Measurements from ENCODE around the gene BABAM2.

The BABAM2 gene

GRCh38 chr2:28173377-28173776 lies 282.8 kb downstream of the BABAM2 start:
- no peak for DNase-seq

- no peak for DNase-seq
These were observed 283.7 kb downstream of the BABAM2 start for GRCh38 chr2:28174211-28174610.

GRCh38 chr2:28175028-28175427 lies 284.5 kb downstream of the BABAM2 start:
- DNase-seq = no peak

- DNase-seq = no peak
These were observed 288.4 kb downstream of the BABAM2 start for GRCh38 chr2:28178946-28179345.

DNA sequence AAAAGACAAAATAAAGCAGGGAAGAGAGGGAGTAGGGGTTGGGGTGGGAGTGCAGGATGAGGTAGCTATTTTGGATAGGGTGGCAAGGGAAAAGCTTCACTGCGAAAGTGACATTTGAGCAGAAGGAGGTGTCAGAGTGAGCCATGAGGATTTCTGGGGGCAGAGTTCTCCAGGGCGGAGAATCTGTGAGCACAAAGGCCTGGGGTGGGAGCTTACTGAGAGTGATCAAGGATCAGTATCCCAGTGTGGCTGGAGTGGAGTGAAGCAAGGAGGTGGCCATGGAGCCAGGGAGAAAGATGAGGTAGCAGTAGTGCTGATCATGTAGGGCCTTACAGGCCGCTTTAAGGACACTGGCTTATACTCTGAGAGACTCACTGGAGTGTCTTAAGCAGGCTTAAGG lies 291.3 kb downstream of the BABAM2 start:
- no peak for DNase-seq

- DNase-seq = no peak
These were observed 291.8 kb downstream of the BABAM2 start for GRCh38 chr2:28182348-28182747.

- DNase-seq = no peak
These were observed 294.6 kb downstream of the BABAM2 start for GRCh38 chr2:28185153-28185552.

DNA sequence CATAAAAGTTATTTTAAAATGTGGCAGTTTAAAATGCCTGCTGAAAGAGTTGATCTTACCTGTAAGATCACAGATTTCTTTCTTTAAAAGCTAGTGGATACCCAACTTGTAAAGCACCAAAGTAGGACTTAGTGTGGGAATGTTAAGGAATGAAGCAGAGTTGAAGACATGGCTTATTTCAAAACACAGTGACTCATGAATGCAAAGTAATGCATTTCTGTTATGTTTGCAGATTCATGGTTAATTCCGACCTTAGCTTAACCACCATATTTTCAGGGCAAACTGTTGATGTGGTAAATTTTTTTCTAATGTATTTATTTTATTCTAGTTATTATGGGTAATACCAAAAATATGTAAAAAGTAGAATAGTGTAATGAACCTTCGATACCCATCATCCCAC lies 295.4 kb downstream of the BABAM2 start:
- DNase-seq = no peak

- no peak for DNase-seq
These were observed 296.7 kb downstream of the BABAM2 start for GRCh38 chr2:28187186-28187585.

DNA sequence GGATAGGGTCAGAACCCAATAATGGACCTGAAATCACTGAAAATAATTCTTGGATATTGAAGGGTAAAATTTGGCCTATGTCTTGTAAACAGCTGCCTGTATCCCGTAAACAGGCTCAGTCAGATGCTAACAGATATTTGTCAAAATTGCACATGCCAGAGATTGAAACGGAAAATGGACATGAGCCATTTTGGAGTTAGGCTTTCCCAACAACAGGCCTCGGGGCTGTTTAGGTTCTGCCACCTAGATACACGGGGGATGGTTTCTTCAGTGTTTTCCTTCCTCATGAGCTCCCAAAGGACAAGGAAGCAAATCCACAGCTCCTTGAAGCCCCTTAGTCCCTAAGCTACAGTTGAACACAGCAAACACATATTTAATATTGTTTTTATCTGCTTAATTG lies 297.9 kb downstream of the BABAM2 start:
- no peak for DNase-seq

DNA sequence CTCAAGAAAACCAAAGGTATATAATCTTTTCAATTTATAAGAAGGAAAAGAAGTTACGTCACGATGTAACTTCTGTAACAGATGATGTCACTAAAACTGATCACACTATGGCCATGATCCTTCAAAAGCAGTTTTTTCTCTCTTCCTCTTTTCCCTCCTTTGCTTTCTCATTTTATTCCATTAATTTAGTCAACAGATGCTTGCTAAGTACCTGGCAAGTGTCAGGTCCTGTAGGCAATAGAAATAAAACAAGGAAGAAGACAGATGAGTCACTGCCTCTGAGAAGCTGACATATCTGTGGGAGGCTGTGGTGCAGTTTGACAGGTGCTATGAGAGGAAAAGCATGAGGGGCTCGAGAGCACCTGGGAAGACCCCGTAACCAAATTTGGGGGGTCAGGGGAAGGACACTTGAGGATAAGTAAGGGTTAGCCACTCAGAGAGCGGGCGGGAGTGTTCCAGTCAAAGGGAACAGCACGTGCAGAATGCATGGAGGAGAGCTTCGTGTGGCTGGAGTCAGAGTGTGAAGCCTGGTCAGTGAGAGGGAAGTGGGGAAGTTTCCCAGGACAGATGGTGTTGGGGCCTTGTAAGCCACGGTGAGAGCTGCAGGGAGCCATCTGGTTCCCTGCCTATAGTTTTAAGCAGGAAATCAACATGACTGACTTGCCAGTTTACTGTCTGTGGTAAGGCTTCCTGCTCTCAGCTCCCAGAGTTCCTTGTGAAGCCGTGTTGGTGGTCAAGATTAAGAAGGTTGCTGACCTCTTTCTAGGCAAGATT lies 303.3 kb downstream of the BABAM2 start:
- no peak for DNase-seq

DNA sequence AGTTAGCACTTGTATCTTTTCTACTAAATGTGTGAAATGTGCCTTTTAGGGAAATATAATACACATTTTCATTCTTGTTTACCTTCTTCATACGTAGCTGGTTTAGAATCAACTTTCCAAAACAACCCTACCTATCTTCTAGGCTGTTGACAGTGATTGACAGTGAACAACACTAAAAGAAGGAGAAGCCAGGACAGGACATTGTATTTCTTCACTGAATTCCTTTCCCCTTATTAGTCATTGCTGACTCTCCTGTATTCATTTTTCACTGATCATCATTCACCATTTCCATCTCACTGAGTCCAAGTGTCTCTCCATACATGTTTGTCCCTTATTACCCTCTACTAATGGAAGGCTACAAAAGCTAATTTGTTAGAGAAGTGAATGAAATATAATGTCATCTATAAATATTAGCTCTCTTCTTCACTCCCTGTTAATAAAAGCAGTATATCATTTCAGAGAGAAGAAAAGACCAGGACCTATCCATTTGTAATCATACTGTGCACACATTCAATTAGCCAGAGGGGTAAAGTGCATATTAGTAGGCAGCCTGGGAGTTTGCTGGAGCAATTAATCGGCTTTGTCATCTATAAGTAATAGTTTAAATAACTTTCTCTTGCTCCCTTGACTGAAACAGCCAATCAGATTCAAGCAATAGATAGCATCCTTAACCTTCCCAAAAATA lies 309.6 kb downstream of the BABAM2 start:
- DNase-seq = no peak

- DNase-seq = no peak
These were observed 311.2 kb downstream of the BABAM2 start for GRCh38 chr2:28201671-28202180.

DNA sequence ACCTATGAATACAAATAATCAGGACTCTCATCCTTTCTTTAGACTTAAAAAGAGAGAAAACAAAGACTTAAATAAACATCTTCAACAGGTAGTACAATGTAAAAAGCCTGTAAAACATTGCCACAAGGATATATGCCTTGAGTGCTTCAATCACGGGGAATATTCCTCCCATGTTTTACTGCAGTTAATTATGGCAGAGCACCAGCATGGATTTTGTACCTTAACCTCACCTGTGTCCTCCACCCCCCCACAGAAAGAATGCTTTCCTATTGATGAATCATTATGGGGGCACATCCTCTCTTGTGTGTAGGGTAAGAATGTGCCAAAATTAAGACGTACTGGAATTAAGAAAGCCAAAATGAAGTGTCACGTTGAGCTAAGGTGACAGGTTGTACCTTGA lies 312.2 kb downstream of the BABAM2 start:
- DNase-seq = no peak

DNA sequence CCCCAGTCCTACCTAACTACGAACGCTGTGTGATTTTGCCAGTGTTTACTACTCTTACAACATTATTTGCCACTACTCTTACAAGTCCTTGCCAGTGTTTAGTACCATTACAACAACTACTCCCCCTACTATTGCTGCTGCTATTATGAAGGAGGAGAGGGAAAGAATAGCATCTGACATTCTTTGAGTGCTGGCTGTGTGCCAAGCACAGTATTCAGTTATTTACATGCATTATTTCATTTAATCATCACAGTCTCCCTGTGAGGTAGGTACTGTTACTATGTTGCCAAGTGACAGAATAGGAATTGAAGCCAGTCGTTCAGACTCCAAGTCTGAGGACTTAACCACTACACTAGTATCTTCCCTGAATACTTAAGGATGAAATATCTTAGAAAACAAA lies 316.2 kb downstream of the BABAM2 start:
- DNase-seq = no peak

GRCh38 chr2:28209261-28209691 lies 318.7 kb downstream of the BABAM2 start:
- no peak for DNase-seq

GRCh38 chr2:28209864-28210263 lies 319.3 kb downstream of the BABAM2 start:
- DNase-seq = no peak

DNA sequence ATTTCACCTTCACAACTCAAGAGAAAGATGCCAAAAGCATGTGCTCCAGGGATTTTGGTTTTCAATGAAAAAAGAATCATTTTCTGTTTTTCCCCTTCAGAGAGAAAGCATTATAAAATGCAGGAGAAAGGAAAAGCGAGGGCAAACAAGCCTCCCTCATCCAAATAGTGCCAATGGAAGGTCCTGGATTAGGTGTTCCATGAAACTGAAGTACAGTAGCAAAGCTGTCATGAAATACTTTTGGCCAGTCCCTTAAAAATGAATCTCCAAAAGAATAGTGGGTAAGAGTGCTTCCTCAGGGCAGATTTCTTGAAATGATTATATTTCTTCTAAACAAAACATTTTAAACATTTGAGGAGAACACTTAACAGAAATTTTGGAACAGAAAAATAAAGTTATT lies 320.0 kb downstream of the BABAM2 start:
- no peak for DNase-seq

- no peak for DNase-seq
These were observed 325.8 kb downstream of the BABAM2 start for GRCh38 chr2:28216331-28216730.

DNA sequence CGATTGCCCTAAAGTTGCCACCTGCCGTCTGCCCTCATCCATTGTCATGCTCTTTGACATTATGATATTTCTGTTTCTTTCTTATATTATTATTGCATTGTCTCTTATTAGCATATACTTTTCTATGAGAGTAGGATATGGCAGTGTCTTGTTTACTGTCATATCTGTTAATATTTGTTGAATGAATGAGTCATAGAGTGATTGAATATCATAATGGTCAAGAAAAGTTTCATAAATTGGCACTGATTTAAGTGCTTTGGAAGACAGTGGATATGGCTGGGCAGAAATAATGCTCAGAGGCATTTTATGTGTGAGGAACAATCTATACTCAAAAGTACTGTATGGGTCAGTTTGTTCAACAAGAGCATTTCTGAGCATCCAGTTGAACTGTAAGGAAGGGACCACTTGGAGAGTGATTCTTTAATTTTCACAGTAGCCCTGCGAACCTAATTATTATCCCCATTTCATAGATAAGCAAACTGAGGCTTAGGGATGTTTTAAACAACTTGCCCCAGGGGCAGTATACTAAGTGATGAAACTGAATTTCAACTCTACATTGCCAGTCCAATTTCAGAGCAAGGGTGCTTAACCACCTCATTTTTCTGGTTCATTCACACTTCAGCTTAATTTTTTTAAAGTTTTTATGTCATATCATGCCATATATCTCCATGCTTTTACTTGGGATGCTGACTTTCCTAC lies 326.7 kb downstream of the BABAM2 start:
- DNase-seq = no peak

DNA sequence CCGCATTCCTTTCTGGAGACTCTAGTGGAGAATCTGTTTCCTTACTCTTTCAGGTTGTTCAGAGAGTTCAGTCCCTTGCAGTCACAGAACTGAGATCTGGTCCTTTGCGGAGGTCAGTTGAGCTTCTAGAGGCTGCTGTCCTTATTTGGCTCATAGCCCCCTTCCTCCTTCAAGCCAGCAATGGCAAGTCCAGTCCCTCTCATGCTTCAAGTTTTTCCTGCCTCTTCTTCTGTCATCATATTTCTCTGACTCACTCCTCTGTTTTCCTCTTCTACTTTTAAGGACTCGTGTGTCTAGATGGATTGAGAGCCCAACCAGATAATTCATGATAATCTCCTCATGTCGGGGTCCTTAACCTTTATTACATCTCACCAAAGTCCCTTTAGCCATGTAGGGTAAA lies 328.6 kb downstream of the BABAM2 start:
- DNase-seq = no peak

DNA sequence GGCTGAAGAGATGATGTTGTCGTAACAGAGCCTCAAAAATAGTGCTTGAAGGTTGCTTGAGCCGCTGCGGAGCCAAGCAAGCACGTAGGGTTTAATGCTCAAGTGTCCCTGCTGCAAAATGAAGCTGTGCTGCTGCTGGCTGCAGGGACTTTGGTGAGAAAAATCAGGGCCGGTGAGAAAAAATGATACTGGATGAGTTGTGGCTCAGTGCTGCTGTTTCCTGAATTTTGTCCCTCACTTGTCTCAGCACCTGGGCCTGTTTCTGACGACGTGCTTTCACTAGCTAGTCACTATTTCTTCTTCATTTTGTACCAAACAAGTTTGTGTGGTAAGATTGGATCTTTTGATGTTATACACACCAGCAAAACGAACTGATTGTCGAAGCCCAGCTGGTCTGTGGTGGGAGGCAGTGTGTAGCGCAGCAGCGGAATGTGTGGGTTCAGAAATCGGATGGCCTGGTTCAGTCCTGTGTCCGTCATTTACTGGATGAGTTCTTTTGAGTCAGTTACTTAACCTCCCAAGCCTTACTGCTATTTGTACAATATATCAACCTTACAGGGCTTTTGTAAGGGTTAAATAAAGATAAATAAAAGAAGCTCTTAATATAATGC lies 329.3 kb downstream of the BABAM2 start:
- no peak for DNase-seq
